H1 (cell line): ENCODE data around the gene TNRC6C.

ENCODE experiments used
- CHD2 ChIP-seq: IDR thresholded peaks from 2 replicates; pipeline ENCODE4 v1.6.1; 2012; ENCODE audit warnings: low read length, improper control_type of control experiment
- EP300 ChIP-seq, 2 experiments: IDR thresholded peaks; 1 replicate in 1 of 2; 2 replicates in 1 of 2; pipeline ENCODE4 v1.6.1; 2011 to 2012; ENCODE audit warnings: low read depth in 2 of 2, low read length in 2 of 2, mild to moderate bottlenecking in 2 of 2, borderline replicate concordance in 1 of 2, inconsistent platforms in 1 of 2, moderate library complexity in 1 of 2
- GABPA ChIP-seq: IDR thresholded peaks from 2 replicates; pipeline ENCODE4 v1.6.1; 2011; ENCODE audit warnings: mild to moderate bottlenecking, low read length, moderate library complexity, borderline replicate concordance; ENCODE audit not compliant: insufficient read depth
- MAFK ChIP-seq: IDR thresholded peaks from 2 replicates; pipeline ENCODE4 v1.6.1; 2012; ENCODE audit warnings: low read depth, mild to moderate bottlenecking, improper control_type of control experiment, low read length
- POLR2A ChIP-seq, 2 experiments: IDR thresholded peaks; 1 replicate in 1 of 2; 2 replicates in 1 of 2; pipeline ENCODE4 v1.6.1; 2011; ENCODE audit warnings: low read depth in 2 of 2, low read length in 2 of 2, mild to moderate bottlenecking in 2 of 2; ENCODE audit errors: control extremely low read depth in 1 of 2
- SRF ChIP-seq: IDR thresholded peaks from 2 replicates; pipeline ENCODE4 v1.6.1; 2011; ENCODE audit warnings: mild to moderate bottlenecking, low read depth, low read length, moderate library complexity
- TAF1 ChIP-seq: IDR thresholded peaks from 2 replicates; pipeline ENCODE4 v1.6.1; 2011; ENCODE audit warnings: mild to moderate bottlenecking, low read depth, low read length
- TAF7 ChIP-seq: optimal IDR thresholded peaks from 2 replicates; pipeline ENCODE3; 2011; ENCODE audit warnings: low read depth, mild to moderate bottlenecking, inconsistent platforms, low read length, moderate library complexity, borderline replicate concordance
- TF ChIP-seq, protein P1 (sequence below), 3 experiments: IDR thresholded peaks; 1 replicate in 2 of 3; 2 replicates in 1 of 3; pipeline versions ENCODE4 v1.5.1 to v1.6.1; 2011; ENCODE audit warnings: low read length in 3 of 3, mild to moderate bottlenecking in 3 of 3, inconsistent platforms in 2 of 3, low read depth in 1 of 3, moderate library complexity in 1 of 3; ENCODE audit not compliant: insufficient read depth in 1 of 3; ENCODE audit errors: control extremely low read depth in 1 of 3
- TF ChIP-seq, protein P2 (sequence below): IDR thresholded peaks from 2 replicates; pipeline ENCODE4 v1.6.1; 2011; ENCODE audit warnings: low read depth, mild to moderate bottlenecking, low read length; ENCODE audit not compliant: insufficient read depth

DNA sequence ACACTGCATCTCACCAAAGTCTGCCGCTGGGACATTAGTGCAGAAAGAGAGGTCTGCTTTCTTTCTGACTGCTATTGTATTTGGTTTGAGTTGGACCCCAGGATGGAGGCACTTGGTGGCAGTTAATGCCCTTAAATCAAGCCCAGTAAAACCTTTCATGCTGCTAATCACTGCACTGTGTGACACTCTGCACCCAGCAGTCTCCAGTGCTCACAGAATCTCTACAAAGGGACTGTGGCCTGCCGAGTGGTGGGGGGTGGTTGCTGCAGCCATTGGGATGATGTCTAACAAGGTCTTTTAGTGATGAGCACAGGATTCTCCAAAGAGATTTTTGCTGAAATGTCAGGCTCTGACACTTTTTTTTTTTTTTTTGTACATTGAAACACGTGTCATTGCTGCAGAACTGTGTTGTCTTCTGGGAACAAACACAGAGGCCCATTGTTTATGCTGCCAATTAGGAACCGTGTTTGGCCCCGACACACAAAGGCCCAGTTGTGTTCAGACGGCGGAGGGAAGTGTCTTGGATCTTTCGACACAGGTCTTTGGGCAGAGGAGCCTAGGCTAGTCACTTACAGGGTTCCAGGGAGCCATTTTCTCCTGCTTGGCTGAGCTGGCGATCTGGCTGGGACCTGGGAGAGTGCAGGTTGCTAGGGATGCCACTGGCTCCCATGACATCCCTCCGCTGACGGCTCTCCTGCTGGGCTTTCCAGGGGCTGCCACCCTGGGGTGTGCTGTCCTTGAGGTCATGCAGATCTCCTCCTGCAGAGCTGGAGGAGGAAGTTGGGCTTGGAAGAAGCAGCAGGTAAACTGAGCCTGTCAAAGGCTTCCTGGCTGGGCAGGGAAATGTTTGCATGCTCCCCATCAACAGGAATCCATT is 16.2 kb upstream of the TNRC6C start:
- TF ChIP-seq TAF7 = no peak
- TF ChIP-seq SRF = no peak
- TF ChIP-seq, protein P1, sequence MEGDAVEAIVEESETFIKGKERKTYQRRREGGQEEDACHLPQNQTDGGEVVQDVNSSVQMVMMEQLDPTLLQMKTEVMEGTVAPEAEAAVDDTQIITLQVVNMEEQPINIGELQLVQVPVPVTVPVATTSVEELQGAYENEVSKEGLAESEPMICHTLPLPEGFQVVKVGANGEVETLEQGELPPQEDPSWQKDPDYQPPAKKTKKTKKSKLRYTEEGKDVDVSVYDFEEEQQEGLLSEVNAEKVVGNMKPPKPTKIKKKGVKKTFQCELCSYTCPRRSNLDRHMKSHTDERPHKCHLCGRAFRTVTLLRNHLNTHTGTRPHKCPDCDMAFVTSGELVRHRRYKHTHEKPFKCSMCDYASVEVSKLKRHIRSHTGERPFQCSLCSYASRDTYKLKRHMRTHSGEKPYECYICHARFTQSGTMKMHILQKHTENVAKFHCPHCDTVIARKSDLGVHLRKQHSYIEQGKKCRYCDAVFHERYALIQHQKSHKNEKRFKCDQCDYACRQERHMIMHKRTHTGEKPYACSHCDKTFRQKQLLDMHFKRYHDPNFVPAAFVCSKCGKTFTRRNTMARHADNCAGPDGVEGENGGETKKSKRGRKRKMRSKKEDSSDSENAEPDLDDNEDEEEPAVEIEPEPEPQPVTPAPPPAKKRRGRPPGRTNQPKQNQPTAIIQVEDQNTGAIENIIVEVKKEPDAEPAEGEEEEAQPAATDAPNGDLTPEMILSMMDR (IDR thresholded peaks at IDR 0.05; ENCODE audit: control extremely low read depth in 1 of 3, insufficient read depth in 1 of 3, low read depth in 1 of 3, low read length in 3 of 3) = no peak
- TF ChIP-seq GABPA = no peak
- no peak for TF ChIP-seq POLR2A (IDR thresholded peaks at IDR 0.05; ENCODE audit: control extremely low read depth in 1 of 2, low read depth in 2 of 2, low read length in 2 of 2)
- TF ChIP-seq CHD2 = no peak
- no peak for TF ChIP-seq MAFK
- TF ChIP-seq EP300 (IDR thresholded peaks at IDR 0.05; ENCODE audit: borderline replicate concordance in 1 of 2, low read depth in 2 of 2, low read length in 2 of 2) = no peak
- TF ChIP-seq TAF1 = no peak
- TF ChIP-seq, protein P2, sequence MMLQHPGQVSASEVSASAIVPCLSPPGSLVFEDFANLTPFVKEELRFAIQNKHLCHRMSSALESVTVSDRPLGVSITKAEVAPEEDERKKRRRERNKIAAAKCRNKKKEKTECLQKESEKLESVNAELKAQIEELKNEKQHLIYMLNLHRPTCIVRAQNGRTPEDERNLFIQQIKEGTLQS = no peak
